Measurements from ENCODE around the gene SREBF2. TPM values are rescaled to one million over a fixed set of nuclear protein-coding genes. Genes with fewer than 3 reads are reported as not detected.

The SREBF2 gene
- total and polyA plus RNA-seq, 2 of the 13 experiments (the other 11 are each of a cell fraction or from before 2014, with no cell fraction given), result 53.8 to 72.6 TPM

DNA sequence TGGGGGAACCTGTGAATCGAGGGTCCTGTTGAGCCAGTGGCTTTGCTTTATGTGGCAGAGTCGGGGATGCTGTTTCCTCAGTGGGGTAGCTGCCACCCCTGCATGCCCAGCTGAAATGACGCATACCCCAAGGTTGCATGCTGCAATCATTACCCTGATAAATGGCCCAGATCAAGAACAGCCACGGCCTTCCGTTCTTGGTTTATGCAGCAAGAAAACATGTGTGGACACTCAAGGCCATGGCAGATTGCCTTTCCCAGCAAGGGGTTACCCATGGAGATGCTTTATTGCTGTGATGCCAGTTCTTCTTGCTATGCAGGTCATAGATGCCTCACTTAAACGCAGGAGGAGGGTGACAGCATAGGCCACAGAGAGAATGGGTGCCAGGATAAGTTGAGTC, 14.3 kb upstream of the SREBF2 start (continued):
- TF ChIP-seq, protein P1, sequence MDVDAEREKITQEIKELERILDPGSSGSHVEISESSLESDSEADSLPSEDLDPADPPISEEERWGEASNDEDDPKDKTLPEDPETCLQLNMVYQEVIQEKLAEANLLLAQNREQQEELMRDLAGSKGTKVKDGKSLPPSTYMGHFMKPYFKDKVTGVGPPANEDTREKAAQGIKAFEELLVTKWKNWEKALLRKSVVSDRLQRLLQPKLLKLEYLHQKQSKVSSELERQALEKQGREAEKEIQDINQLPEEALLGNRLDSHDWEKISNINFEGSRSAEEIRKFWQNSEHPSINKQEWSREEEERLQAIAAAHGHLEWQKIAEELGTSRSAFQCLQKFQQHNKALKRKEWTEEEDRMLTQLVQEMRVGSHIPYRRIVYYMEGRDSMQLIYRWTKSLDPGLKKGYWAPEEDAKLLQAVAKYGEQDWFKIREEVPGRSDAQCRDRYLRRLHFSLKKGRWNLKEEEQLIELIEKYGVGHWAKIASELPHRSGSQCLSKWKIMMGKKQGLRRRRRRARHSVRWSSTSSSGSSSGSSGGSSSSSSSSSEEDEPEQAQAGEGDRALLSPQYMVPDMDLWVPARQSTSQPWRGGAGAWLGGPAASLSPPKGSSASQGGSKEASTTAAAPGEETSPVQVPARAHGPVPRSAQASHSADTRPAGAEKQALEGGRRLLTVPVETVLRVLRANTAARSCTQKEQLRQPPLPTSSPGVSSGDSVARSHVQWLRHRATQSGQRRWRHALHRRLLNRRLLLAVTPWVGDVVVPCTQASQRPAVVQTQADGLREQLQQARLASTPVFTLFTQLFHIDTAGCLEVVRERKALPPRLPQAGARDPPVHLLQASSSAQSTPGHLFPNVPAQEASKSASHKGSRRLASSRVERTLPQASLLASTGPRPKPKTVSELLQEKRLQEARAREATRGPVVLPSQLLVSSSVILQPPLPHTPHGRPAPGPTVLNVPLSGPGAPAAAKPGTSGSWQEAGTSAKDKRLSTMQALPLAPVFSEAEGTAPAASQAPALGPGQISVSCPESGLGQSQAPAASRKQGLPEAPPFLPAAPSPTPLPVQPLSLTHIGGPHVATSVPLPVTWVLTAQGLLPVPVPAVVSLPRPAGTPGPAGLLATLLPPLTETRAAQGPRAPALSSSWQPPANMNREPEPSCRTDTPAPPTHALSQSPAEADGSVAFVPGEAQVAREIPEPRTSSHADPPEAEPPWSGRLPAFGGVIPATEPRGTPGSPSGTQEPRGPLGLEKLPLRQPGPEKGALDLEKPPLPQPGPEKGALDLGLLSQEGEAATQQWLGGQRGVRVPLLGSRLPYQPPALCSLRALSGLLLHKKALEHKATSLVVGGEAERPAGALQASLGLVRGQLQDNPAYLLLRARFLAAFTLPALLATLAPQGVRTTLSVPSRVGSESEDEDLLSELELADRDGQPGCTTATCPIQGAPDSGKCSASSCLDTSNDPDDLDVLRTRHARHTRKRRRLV (CRISPR knock-in tag; IDR thresholded peaks at IDR 0.05), result no peak
- TF ChIP-seq ETV6 (CRISPR knock-in tag; conservative IDR thresholded peaks at IDR 0.05) (no peak), ZBTB1 (CRISPR knock-in tag; IDR thresholded peaks at IDR 0.05; ENCODE audit: borderline replicate concordance) (no peak), ZNF552 (CRISPR knock-in tag; IDR thresholded peaks at IDR 0.05; ENCODE audit: borderline replicate concordance) (no peak), NFKB2 (CRISPR knock-in tag; IDR thresholded peaks at IDR 0.05; ENCODE audit: borderline replicate concordance) (no peak), EED (CRISPR knock-in tag; IDR thresholded peaks at IDR 0.05) (no peak), FOXJ3 (CRISPR knock-in tag; IDR thresholded peaks at IDR 0.05; ENCODE audit: borderline replicate concordance) (no peak)

DNA sequence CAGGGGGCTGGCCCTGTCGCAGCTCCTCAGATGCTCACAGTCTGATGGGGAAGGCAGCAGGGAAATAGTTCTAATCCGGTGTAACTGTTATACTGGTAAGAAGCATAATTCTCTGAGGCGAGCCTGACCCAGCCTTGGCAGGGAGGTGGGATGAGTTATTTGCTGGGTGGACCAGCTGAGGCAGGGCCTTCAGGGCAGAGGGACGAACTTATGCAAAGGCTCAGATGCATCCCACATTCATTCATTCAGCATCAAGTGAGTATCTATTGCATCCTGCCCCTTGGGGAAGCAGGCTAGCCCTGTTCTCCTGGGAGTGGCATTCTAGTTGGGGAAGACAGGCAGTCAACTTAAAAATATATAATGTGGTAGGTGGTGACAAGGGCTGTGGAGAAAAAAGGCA, 13.6 kb upstream of the SREBF2 start:
- ChIA-PET CTCF (ENCODE audit: low intra/inter-chr PET ratio, low total read pairs) (no interaction called here), POLR2A (no interaction called here)
- Histone ChIP-seq H3K4me2 (ENCODE audit: low read depth, low read length) (no peak overlapping the region), H3K79me2 (ENCODE audit: insufficient read depth, low read length) (no peaks in the 10 kb centered on the region), H3K4me1 (ENCODE audit: insufficient read depth, low read length) (no peaks in the 10 kb centered on the region), H3K27ac (ENCODE audit: extremely low read length, insufficient read depth, low read length) (no peak overlapping the region), H3K36me3 (replicated peaks in 1 of 2; ENCODE audit: control insufficient read depth in 1 of 2, insufficient read depth in 2 of 2, low read length in 2 of 2) (peaks cover 1 to 38% of the 10 kb centered on the region in 2 experiments; a peak in 4 of 5 replicates), H3K9ac (ENCODE audit: insufficient read depth, low read depth, low read length) (no peak overlapping the region), H3K9me3 (ENCODE audit: low read length) (no peaks in the 10 kb centered on the region), H2AFZ (ENCODE audit: low read length) (no peak overlapping the region), H3K27me3 (ENCODE audit: control insufficient read depth in 1 of 2, insufficient read depth in 2 of 2, low read length in 2 of 2) (no peaks in the 10 kb centered on the region), H4K20me1 (ENCODE audit: insufficient read depth, low read length) (no peaks in the 10 kb centered on the region), H3K4me3 (replicated peaks in 1 of 3; ENCODE audit: insufficient read depth in 1 of 3, low read depth in 2 of 3, low read length in 3 of 3) (no peak overlapping the region)
- in situ Hi-C loops (cut with HindIII; ENCODE audit: extremely low pct_ligation_motif_present, low pct_unique_long_range_greater_than_20kb), result no loop called here
- intact Hi-C loops (cut with micrococcal nuclease; ENCODE audit: unreplicated experiment), result no loop called here
- BruUV-seq (replicated peaks), result no TSS peak
- ATAC-seq (no peak), FAIRE-seq (no peak), DNase-seq (ENCODE audit: low spot score) (no peak)
- 95% methylated on average over 4 of the region's 4 CpGs for WGBS (ENCODE audit: low lambda C conversion rate)
- TF ChIP-seq, protein P2, sequence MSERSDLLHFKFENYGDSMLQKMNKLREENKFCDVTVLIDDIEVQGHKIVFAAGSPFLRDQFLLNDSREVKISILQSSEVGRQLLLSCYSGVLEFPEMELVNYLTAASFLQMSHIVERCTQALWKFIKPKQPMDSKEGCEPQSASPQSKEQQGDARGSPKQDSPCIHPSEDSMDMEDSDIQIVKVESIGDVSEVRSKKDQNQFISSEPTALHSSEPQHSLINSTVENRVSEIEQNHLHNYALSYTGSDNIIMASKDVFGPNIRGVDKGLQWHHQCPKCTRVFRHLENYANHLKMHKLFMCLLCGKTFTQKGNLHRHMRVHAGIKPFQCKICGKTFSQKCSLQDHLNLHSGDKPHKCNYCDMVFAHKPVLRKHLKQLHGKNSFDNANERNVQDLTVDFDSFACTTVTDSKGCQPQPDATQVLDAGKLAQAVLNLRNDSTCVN (CRISPR knock-in tag; IDR thresholded peaks at IDR 0.05; ENCODE audit: borderline replicate concordance), result no peak
- TF ChIP-seq DNMT1 (CRISPR knock-in tag; IDR thresholded peaks at IDR 0.05) (no peak), ZNF121 (CRISPR knock-in tag; IDR thresholded peaks at IDR 0.05) (no peak), TAF1 (CRISPR knock-in tag; IDR thresholded peaks at IDR 0.05) (no peak), SIX4 (CRISPR knock-in tag; IDR thresholded peaks at IDR 0.05) (no peak), ZNF205 (CRISPR knock-in tag; IDR thresholded peaks at IDR 0.05) (no peak)
- TF ChIP-seq, protein P3, sequence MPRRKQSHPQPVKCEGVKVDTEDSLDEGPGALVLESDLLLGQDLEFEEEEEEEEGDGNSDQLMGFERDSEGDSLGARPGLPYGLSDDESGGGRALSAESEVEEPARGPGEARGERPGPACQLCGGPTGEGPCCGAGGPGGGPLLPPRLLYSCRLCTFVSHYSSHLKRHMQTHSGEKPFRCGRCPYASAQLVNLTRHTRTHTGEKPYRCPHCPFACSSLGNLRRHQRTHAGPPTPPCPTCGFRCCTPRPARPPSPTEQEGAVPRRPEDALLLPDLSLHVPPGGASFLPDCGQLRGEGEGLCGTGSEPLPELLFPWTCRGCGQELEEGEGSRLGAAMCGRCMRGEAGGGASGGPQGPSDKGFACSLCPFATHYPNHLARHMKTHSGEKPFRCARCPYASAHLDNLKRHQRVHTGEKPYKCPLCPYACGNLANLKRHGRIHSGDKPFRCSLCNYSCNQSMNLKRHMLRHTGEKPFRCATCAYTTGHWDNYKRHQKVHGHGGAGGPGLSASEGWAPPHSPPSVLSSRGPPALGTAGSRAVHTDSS (CRISPR knock-in tag; conservative IDR thresholded peaks at IDR 0.05), result no peak
- TF ChIP-seq, protein P4, sequence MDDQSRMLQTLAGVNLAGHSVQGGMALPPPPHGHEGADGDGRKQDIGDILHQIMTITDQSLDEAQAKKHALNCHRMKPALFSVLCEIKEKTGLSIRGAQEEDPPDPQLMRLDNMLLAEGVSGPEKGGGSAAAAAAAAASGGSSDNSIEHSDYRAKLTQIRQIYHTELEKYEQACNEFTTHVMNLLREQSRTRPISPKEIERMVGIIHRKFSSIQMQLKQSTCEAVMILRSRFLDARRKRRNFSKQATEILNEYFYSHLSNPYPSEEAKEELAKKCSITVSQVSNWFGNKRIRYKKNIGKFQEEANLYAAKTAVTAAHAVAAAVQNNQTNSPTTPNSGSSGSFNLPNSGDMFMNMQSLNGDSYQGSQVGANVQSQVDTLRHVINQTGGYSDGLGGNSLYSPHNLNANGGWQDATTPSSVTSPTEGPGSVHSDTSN (CRISPR knock-in tag; IDR thresholded peaks at IDR 0.05; ENCODE audit: borderline replicate concordance), result no peak

Measured in HepG2 (cell line).